ENCODE results near the gene DYRK4. TPM values are rescaled to one million over a fixed set of nuclear protein-coding genes. Genes with fewer than 3 reads are reported as not detected.

Gene DYRK4
- total RNA-seq, 2 donors from 2014 or later = 10.9 to 16.6 TPM

- H3K9me3 ChIP-seq (ENCODE audit: control insufficient read depth, low read length) = no peaks in the 10 kb centered on the region
- peak overlapping the region; percentile 92 for H3K4me3 ChIP-seq (ENCODE audit: low read length)
- peaks cover 35% of the 10 kb centered on the region for H3K36me3 ChIP-seq (ENCODE audit: control insufficient read depth, insufficient read depth, low read length)
- H3K27ac ChIP-seq (ENCODE audit: low read depth, low read length) = no peak overlapping the region
- 20 to 32% methylated on average over 7 to 16 of the region's 16 CpGs for WGBS, 2 experiments (ENCODE audit: insufficient coverage in 1 of 2, insufficient read length in 1 of 2)
- H3K27ac Mint-ChIP-seq = peak overlapping the region; percentile 99
- H3K9ac ChIP-seq (ENCODE audit: extremely low read depth, low read length, poor library complexity, severe bottlenecking) = peak overlapping the region; percentile 91
- DNase-seq = no peak
- no peak for TF ChIP-seq CTCF (conservative IDR thresholded peaks at IDR 0.05)
- no peaks in the 10 kb centered on the region for H3K4me1 ChIP-seq (ENCODE audit: control insufficient read depth, insufficient read depth, low read length)
- H3K4me1 Mint-ChIP-seq = peaks cover 16% of the 10 kb centered on the region
- no peaks in the 10 kb centered on the region for H3K9me3 Mint-ChIP-seq
- H3K4me3 Mint-ChIP-seq = peak overlapping the region; percentile 88
- H3K27me3 Mint-ChIP-seq (ENCODE audit: insufficient read depth) = no peaks in the 10 kb centered on the region
- H3K27me3 ChIP-seq (ENCODE audit: control insufficient read depth, insufficient read depth, low read length, poor library complexity, severe bottlenecking) = no peaks in the 10 kb centered on the region
- H3K36me3 Mint-ChIP-seq (ENCODE audit: low read depth) = peaks cover 7% of the 10 kb centered on the region
Measured at GRCh38 chr12:4539167-4539870, 22.7 kb upstream of the DYRK4 start.

- TF ChIP-seq CTCF (conservative IDR thresholded peaks at IDR 0.05) = no peak
- peak overlapping the region; percentile 9 for H3K9ac ChIP-seq (ENCODE audit: extremely low read depth, low read length, poor library complexity, severe bottlenecking)
- 91 to 94% methylated on average over 3 of the region's 3 CpGs for WGBS, 2 experiments (ENCODE audit: insufficient coverage in 1 of 2, insufficient read length in 1 of 2)
- H3K4me3 ChIP-seq (ENCODE audit: low read length) = peak overlapping the region; percentile 92
- no peak for DNase-seq
- peak overlapping the region; percentile 88 for H3K4me3 Mint-ChIP-seq
- H3K36me3 ChIP-seq (ENCODE audit: control insufficient read depth, insufficient read depth, low read length) = peaks cover 34% of the 10 kb centered on the region
- no peaks in the 10 kb centered on the region for H3K27me3 Mint-ChIP-seq (ENCODE audit: insufficient read depth)
- peaks cover 14% of the 10 kb centered on the region for H3K36me3 Mint-ChIP-seq (ENCODE audit: low read depth)
- peak overlapping the region; percentile 99 for H3K27ac Mint-ChIP-seq
- H3K4me1 ChIP-seq (ENCODE audit: control insufficient read depth, insufficient read depth, low read length) = no peaks in the 10 kb centered on the region
- no peaks in the 10 kb centered on the region for H3K27me3 ChIP-seq (ENCODE audit: control insufficient read depth, insufficient read depth, low read length, poor library complexity, severe bottlenecking)
- H3K4me1 Mint-ChIP-seq = peaks cover 16% of the 10 kb centered on the region
- H3K9me3 Mint-ChIP-seq = no peaks in the 10 kb centered on the region
- H3K27ac ChIP-seq (ENCODE audit: low read depth, low read length) = no peak overlapping the region
- no peaks in the 10 kb centered on the region for H3K9me3 ChIP-seq (ENCODE audit: control insufficient read depth, low read length)
Measured at GRCh38 chr12:4540170-4540569, 21.8 kb upstream of the DYRK4 start.

GRCh38 chr12:4540638-4541037 is 21.4 kb upstream of the DYRK4 start:
- no peak overlapping the region for H3K4me3 ChIP-seq (ENCODE audit: low read length)
- H3K4me3 Mint-ChIP-seq = no peak overlapping the region
- H3K4me1 ChIP-seq (ENCODE audit: control insufficient read depth, insufficient read depth, low read length) = no peaks in the 10 kb centered on the region
- DNase-seq = no peak
- H3K9me3 ChIP-seq (ENCODE audit: control insufficient read depth, low read length) = no peaks in the 10 kb centered on the region
- no peaks in the 10 kb centered on the region for H3K9me3 Mint-ChIP-seq
- WGBS, 2 experiments (ENCODE audit: insufficient coverage in 1 of 2, insufficient read length in 1 of 2) = 94% methylated on average over 2 of the region's 2 CpGs; no CpG with 5 or more reads in 1 of the 2 experiments
- TF ChIP-seq CTCF (conservative IDR thresholded peaks at IDR 0.05) = no peak
- no peak overlapping the region for H3K9ac ChIP-seq (ENCODE audit: extremely low read depth, low read length, poor library complexity, severe bottlenecking)
- H3K27ac Mint-ChIP-seq = no peak overlapping the region
- peaks cover 16% of the 10 kb centered on the region for H3K36me3 Mint-ChIP-seq (ENCODE audit: low read depth)
- peaks cover 16% of the 10 kb centered on the region for H3K4me1 Mint-ChIP-seq
- no peak overlapping the region for H3K27ac ChIP-seq (ENCODE audit: low read depth, low read length)
- no peaks in the 10 kb centered on the region for H3K27me3 Mint-ChIP-seq (ENCODE audit: insufficient read depth)
- H3K27me3 ChIP-seq (ENCODE audit: control insufficient read depth, insufficient read depth, low read length, poor library complexity, severe bottlenecking) = no peaks in the 10 kb centered on the region
- H3K36me3 ChIP-seq (ENCODE audit: control insufficient read depth, insufficient read depth, low read length) = peaks cover 33% of the 10 kb centered on the region

Measured in endodermal cell (in vitro differentiated cells).